NCI-H1436 (cell line): Measurements from ENCODE around the gene WRAP73.

Experiments used
- DNase-seq: peaks from one replicate; lab custom pipeline; 2025; lab: John Stamatoyannopoulos, UW

The WRAP73 gene

GRCh38 chr1:3646596-3646995 is 3.3 kb downstream of the WRAP73 start:
- no peak for DNase-seq

GRCh38 chr1:3645666-3646355 is 4.1 kb downstream of the WRAP73 start:
- no peak for DNase-seq

GRCh38 chr1:3645247-3645646 is 4.7 kb downstream of the WRAP73 start:
- DNase-seq: no peak

DNA sequence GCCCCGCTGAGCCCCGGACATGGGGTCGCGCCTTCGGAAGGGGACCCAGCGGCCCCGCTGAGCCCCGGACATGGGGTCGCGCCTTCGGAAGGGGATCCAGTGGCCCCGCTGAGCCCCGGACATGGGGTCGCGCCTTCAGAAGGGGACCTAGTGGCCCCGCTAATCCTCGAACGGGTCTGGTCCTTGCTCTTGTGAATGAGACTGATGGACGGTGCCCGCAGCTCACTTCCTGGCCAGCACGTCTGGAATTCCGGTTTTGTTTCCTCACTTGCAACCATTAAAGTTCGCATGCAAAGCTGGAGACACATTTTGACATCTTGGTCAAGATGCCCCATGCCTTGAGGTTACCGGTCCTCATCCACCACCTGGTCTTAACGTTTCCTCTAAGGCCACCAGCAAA is 5.6 kb downstream of the WRAP73 start:
- DNase-seq: no peak

DNA sequence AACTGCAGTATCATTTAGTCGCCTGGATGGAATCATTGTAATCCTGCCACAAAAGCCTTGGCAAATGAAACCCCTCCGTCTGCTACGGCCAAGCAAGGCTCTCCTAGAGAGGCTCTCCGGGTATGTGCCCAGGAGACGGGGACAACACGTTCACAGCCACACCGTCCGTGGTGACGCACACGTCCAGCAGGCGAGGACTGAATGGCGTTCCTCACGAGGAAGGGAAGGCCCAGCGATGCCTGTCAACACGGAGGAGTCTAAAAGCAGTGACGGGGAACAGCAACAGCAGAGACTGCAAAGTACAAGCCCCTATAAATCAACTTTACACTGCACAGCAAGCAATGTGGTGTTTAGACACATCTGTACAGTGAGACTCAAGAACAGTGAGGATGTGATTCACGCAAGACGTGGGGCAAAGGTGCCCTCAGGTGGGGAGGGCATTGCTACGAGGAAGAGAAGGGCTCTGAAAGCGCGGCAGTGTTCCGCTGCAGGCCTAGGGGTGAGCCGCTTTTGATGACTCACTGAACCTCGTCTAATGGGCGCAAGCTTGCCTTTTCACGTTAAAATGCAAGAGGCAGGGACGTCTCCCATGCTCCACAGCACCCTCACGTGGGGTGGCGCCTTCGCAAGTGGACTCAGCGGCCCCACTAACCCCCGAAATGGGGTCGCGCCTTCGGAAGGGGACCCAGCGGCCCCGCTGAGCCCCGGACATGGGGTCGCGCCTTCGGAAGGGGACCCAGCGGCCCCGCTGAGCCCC is 6.8 kb downstream of the WRAP73 start:
- no peak for DNase-seq

DNA sequence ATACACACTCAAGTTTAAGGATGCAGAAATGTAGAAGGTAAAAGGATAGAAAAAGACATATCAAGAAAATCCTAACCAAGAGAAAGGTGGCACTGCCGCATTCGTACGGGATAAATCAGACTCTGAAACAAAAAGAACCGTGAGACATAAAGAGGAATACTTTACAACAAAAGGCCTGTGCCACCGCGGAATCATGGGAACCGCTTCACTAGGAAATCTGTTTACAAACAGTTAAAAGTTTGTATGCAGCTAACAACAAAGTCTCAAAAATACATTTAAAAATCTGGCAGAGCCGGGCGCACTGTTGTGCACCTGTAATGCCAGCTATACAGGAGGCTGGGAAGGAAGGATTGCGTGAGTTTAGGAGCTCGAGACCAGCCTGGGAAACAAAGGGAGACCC is 8.1 kb downstream of the WRAP73 start:
- no peak for DNase-seq

- no peak for DNase-seq
Observed at GRCh38 chr1:3641046-3641760, 8.7 kb downstream of the WRAP73 start.

DNA sequence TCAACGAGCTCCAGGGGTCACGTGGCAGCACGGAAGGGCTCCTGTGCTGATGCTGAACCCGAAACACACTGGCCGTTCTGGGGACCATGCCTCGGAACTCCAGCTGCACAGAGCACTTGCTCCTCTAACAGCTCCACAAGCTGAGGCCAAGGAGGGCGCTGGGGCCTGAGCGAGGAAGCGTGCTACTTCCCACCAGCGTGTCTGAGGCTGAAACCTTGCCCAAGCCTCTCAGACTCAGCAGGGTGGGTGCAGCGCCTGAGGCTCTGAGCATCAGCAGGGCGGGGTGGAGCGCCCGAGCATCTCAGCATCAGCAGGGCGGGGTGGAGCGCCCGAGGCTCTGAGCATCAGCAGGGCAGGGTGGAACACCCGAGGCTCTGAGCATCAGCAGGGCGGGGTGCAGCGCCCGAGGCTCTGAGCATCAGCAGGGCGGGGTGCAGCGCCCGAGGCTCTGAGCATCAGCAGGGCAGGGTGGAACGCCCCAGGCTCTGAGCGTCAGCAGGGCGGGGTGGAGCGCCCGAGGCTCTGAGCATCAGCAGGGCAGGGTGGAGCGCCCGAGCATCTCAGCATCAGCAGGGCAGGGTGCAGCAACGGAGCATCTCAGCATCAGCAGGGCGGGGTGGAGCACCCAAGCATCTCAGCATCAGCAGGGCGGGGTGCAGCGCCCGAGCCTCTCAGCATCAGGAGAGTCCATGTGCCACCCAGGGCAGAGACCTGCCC is 9.6 kb downstream of the WRAP73 start:
- DNase-seq: no peak

GRCh38 chr1:3639397-3639911 is 10.4 kb downstream of the WRAP73 start:
- DNase-seq: no peak

GRCh38 chr1:3638676-3639075 is 11.2 kb downstream of the WRAP73 start:
- no peak for DNase-seq

GRCh38 chr1:3638027-3638426 is 11.9 kb downstream of the WRAP73 start:
- DNase-seq: no peak

DNA sequence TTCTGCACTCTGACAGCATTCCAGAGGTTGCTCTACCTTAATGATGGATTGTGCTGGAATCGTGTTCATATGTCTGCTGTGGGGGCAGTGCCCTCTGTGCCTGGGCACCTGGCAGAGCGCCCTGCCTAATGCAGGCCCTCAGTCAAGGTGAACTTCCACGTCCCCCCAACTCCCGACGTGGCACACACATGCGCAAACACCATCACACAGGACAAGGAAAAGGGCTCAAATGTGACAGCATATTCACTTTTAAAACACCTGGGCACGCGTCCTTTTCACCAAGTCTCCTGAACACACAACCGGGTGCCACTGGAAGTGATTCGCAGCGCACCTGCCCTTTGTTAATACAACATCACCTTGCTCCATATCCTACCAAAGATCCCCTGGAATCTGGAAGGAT is 13.4 kb downstream of the WRAP73 start:
- DNase-seq: no peak

- DNase-seq: no peak
Observed at GRCh38 chr1:3636080-3636479, 13.8 kb downstream of the WRAP73 start.

GRCh38 chr1:3634059-3634800 is 15.7 kb downstream of the WRAP73 start:
- DNase-seq: no peak

- DNase-seq: no peak
Observed at GRCh38 chr1:3633344-3634058, 16.4 kb downstream of the WRAP73 start.

DNA sequence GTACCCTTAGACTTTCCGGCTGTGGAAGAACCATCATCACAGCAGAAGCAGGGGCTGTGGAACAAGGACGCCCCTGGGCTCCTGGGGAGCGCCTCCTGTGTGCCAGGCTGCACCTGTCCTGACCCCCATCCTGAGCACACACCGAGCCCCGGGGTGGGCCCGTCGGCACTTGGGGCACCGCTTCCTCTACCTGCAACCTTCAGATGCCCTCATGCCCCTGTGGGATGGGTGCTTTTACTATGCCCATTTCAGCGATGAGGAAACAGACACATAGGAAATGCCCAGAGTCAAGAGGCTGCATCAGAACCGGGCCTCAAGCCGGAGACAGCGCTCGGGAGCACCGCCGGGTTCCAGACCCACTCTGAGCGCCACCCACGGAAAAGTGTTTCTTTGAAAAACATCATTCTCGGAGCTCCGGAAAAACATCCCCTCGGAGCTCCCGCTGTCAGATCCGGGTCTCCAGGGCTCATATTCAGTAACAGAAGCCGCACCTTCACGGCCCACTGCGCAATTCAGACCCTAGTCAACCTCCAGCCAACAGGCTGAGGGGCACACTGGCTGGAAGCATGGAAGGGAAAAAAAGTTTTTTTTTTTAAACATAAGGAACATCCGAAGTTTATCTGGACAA is 17.1 kb downstream of the WRAP73 start:
- DNase-seq: no peak

DNA sequence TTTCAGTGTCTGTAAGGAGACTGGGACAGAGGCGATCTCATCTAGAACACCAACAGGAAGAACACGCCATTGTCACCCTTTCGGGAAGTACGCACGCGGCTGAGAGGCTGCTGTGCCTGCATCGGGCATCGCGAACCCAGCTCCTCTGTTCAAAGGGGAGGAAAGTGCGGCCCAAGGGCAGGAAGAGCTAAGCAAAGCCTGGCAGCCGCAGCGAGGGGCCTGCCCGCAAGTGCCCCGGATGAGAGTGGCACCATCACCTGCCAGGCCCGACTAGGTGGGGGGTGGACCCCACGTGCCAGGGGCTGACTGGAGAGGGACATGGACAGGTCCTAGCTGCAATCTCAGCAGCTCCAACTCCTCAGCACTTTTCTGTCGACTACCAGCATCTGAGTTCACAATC is 17.6 kb downstream of the WRAP73 start:
- DNase-seq: no peak

GRCh38 chr1:3631320-3632260 is 18.3 kb downstream of the WRAP73 start:
- DNase-seq: no peak

GRCh38 chr1:3630914-3631313 is 19.0 kb downstream of the WRAP73 start:
- no peak for DNase-seq
